NCI-H2227 treated with DMSO at 0.1 percent for 48 hours (cell line): ENCODE data around the gene TOX4.
A peak's percentile ranks its signal among the peaks of the same experiment; 100 is the strongest.

ENCODE experiments used
- DNase-seq: peaks from one replicate; lab custom pipeline; 2025; lab: John Stamatoyannopoulos, UW

TOX4 gene

DNA sequence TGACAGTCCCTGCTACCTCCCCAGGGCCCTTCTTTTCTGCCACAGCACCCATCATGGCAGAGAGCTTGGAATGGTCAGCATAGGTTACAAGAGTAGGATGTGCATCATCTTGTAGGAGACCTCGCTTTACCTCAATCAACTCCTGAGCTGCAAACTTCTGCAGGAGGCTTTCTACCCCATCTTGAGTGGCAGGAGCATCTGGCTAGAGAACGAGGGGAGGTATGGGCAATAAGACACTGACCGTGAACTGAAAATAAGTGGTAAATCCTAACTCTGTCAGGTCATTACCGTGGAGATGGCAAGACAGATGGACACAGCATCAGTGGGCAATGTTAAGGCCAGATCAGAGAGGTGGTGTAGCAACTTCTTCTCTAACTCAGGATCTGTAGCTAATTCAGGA, 26.4 kb downstream of the TOX4 start:
- DNase-seq: no peak

GRCh38 chr14:21505012-21505553, 28.1 kb downstream of the TOX4 start:
- DNase-seq: no peak

DNA sequence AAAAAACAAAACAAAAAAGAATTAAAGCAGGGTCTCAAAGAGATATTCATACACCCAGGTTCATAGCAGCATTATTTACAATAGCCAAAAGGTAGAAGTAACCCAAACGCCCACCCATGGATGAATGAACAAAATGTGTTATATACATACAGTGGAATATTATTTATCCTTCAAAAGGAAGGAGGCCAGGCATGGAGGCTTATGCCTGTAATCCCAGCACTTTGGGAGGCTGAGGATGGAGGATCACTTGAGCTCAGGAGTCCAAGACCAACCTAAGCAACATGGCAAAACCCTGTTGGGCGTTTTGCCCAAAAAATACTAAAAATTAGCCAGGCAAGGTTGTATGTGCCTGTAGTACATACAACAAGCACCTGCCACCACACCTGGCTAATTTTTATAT, 29.6 kb downstream of the TOX4 start:
- no peak for DNase-seq

- DNase-seq: no peak
These were observed 32.6 kb downstream of the TOX4 start for GRCh38 chr14:21509432-21510143.

DNA sequence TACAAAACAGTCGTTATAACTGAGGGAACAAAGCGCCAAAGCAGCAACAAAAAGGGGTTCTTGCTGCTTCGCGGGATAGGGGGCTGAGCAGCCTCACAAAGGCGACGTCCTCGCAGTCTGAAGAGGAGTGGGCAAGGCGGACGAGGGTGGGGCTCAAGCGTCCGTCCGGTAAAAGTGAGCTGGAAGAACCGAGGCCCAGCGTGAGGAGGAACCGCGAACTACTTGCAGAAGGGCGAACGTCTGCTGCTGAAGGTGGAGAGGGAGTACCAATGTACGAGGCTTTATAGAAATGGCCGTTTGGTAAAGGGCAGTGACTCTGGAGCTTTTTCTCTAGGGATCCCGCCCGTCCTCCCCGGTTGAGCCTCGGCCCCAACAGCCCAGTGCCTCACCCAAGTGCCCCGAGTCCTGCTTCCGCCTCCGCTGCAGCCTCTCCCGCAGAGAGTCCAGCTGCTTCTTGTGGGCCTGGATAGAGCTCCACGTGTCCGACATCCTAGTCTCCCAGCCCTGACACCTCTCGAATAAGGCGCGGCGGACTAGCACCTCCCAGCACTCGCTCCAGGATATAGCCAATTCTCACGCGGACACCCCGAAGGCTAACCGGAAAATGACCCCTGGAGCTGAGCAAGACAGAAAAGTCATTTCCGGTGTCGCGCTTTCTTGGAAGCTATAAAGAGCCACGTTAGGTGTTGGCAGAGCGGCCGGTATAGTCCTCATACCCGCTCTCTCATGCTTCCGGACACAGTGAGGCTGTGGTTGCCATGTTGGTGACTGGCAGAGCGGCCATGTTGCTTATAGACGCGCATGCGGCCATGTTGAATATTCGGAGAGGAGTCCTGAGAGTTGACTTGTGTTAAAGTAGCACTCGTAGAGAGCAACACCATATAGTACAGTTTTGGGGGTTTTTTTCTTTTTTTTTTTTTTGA, 34.0 kb downstream of the TOX4 start, which contains the start of gene METTL3:
METTL3 (minus strand) TSS at position 606 of the 923 bp plus-strand sequence; CDS start at position 489, 117 bp downstream.
- peak; percentile 99 for DNase-seq

- DNase-seq: no peak
These were observed 37.3 kb downstream of the TOX4 start for GRCh38 chr14:21514341-21514740.

DNA sequence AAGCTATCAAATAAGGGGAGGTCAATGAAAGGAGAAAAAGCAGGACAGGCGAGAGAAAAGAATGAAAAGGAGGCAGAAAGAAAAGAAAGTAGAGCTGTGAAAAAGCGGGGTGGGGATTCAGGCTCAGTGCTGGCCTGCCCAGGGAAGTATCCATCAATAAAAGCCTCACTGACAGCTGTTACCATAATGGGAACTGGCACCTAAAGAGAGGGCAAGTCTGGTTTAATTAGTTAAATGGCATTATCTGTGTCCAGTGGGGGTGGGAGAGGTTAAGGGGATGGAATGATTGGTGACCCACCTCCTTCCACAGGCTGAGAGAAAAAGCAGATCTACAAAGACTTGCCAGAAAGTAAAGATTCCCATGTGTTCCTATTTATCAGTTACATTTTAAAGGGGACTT, 41.7 kb downstream of the TOX4 start:
- no peak for DNase-seq

DNA sequence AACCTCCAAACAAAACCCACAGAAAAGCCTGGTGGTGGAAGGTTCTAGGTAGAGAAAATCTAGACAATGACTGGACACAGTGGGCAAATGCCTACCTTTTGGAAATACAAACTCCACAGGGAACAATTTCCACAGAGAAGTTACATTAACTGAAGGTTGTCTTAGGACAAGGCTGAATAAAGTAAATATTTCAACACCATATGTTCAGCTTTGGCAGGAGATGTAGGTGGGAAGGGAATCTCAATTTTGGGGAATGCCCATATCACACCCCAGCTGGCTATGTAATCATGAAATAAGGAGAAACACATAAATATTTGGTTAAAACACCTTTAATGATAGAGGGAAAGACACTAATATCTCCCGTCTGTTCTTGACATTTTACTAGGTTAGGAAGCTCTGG, 43.8 kb downstream of the TOX4 start:
- no peak for DNase-seq

GRCh38 chr14:21521501-21521900, 44.5 kb downstream of the TOX4 start:
- no peak for DNase-seq

DNA sequence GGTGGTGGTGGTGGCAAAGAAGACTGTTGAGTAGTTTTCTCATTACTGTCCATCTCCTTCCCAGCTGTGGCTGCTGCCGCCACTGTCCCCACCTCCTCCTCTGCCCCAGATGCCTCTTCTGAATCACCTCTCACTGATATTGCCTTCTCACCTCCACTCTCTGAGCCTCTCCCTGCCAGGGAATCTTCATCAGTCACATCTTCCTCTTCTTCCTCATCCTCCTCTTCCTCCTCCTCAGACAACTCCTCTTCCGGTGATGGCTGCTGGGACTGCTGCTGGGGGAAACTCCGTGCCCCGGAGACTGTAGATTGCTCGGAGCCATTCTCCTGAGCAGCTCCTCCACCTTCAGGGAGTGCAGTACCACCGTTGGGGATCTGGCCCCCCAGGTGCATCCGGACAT, 46.2 kb downstream of the TOX4 start:
- no peak for DNase-seq

DNA sequence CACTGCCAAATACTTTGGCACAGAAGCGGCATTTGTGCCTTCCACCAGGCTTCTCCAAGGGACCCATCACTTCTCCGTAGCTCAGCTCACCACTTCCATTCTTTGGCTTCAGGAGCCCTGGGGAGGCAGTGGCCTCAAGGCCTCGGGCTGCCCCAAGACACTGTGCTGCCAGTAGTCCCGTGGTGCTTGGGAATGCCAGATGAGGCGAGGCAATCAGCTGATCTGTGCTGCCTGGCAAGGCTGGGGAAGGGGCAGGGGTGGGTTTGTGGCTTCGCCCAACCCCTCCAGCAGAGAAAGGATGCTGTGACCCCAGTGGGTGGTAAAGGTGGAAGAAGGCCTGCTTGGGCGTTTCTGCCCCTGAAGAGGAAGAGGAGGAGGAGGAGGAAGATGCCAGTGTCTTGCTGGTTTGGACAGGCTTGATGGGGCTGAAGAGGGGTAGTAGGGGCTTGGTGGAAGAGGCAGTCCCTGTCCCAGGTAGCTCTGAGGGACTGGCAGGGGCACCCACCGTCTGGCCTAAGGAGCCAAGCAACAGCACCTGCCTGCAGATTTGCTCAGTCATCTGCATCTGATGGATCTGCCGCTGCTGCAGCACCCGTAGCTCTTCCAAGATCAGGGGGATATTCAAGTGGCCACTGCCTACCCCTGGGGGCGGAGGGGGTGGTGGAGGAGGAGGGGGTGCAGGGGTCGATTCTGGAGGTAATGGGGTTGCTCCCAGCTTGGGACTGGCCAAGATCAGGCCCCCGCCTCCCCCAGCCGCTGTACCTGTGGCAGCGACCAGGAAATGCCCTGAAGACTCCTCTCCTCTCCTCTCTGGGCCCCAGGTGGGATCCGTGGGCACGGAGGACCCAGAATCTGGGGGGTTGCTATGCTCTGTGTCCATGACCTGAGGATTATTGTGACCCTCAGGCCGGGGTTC, 47.8 kb downstream of the TOX4 start:
- no peak for DNase-seq

- no peak for DNase-seq
These were observed 48.6 kb downstream of the TOX4 start for GRCh38 chr14:21525571-21525961.

- DNase-seq: peak; percentile 87
These were observed 49.1 kb downstream of the TOX4 start, which contains the start of gene SALL2 for GRCh38 chr14:21525962-21526671. TSS of gene SALL2 (minus strand) at chr14:21526346. CDS start at chr14:21526127, 219 bp downstream.

DNA sequence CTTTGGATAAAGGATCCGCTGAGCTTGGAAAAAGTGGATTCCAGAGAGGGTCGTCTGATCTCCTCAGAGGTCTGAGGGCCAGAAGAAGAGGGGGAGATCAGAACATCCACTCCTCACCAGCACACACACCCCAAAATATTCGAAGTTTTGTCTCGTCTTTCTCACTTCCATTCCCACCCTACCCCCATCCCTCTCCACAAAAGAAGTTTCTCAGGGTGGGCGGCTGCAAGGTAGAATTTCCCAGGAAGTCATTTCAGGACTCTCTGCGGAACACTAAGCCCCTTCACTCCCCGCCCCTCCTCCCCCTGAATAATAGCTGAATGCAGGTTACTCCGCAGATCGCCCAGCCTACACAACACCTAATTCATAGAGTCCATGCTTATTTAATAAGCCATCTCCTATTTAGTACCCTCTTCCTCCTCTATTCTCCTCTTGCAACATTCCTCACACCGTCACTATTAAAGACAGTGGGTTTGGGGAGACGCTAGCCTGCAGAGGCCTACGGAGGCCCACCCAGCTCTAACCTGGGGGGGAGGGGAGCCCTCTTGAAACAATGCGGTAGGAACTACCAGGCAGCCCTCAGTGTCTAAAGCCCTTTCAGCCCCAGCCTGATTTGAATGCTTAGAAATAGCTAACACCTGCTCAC, 49.8 kb downstream of the TOX4 start:
- DNase-seq: peak; percentile 72

DNA sequence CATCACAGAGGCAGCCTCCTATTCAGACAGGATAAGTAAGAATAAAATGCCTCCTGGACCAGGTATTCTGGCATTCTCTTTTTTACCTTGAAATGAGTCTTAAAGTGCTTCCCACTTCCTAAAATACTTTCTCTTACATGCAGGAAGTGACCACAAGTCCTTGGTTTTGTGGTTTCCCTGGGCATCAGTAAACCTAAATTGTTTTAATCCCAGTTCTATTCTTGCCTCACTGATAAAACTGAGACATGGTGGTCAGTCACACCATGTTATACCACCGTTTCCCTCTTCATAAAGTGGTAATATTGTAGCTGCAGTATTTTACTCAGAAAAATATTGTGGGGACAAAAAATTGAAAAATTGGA, 50.3 kb downstream of the TOX4 start:
- no peak for DNase-seq

GRCh38 chr14:21528381-21529348, 51.7 kb downstream of the TOX4 start:
- no peak for DNase-seq

DNA sequence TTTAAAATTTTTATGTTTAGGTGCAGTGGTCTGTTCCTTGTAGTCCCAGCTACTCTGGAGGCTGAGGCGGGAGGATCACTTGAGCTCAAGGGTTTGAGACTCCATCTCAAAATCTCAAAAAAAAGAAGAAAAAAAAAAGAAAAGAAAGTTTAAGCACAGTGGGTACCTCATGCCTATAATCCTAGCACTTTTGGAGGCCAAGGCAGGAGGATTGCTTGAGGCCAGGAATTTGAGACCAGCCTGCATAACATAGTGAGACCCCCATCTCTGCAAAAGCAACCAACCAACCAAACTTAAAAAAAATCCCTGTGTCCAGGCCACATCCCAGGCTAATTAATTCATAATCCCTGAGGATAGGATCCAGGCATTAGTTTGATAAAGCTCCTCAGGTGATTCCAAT, 52.5 kb downstream of the TOX4 start:
- DNase-seq: no peak

GRCh38 chr14:21533294-21533693, 56.3 kb downstream of the TOX4 start:
- DNase-seq: no peak

DNA sequence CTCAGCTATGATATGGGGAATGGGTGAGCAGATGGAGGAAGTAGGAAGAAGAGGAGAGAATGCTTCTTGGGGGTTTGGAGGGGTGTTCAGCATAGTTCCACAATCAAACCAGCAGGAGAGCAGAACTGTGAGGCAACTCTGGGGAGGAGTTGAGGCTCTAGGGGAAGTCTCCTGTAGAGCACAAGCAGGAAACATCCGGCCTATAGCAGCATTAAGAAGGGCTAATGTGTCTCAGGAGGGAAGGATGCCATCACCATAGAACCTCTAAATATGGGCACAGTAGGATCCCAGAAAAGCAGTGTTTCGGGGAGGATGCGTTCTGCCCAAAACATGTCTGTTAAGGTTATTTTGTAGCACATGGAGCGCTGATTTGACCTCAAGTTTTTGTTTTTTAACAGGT, 57.6 kb downstream of the TOX4 start:
- no peak for DNase-seq
